Vagina (tissue), 2 donors: Measurements from ENCODE around the gene PPP1R3C.

Experiments
- POLR2A ChIP-seq, 2 donors: fragments of 450-650 bp; IDR thresholded peaks; one replicate each; pipeline ENCODE4 v1.6.1; 2017; ENCODE audit warnings: antibody characterized with exemption in 2 of 2, mild to moderate bottlenecking in 2 of 2, moderate library complexity in 2 of 2
- TF ChIP-seq, protein P1 (sequence below), 3 experiments: fragments of 450-650 bp in 2 of 3; fragments of 200-600 bp in 1 of 3; sonication (generic) in 1 of 3; IDR thresholded peaks; one replicate each; pipeline ENCODE4 v1.5.1; 2017 to 2019; ENCODE audit warnings: antibody characterized with exemption in 3 of 3, mild to moderate bottlenecking in 2 of 3, moderate library complexity in 2 of 3

GRCh38 chr10:91643700-91644099, 10.8 kb upstream of the PPP1R3C start:
- TF ChIP-seq POLR2A (IDR thresholded peaks at IDR 0.05): no peak
- TF ChIP-seq, protein P1, sequence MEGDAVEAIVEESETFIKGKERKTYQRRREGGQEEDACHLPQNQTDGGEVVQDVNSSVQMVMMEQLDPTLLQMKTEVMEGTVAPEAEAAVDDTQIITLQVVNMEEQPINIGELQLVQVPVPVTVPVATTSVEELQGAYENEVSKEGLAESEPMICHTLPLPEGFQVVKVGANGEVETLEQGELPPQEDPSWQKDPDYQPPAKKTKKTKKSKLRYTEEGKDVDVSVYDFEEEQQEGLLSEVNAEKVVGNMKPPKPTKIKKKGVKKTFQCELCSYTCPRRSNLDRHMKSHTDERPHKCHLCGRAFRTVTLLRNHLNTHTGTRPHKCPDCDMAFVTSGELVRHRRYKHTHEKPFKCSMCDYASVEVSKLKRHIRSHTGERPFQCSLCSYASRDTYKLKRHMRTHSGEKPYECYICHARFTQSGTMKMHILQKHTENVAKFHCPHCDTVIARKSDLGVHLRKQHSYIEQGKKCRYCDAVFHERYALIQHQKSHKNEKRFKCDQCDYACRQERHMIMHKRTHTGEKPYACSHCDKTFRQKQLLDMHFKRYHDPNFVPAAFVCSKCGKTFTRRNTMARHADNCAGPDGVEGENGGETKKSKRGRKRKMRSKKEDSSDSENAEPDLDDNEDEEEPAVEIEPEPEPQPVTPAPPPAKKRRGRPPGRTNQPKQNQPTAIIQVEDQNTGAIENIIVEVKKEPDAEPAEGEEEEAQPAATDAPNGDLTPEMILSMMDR (IDR thresholded peaks at IDR 0.05): no peak
